Omental fat pad (tissue), 4 donors: Measurements from ENCODE around the gene DLK2. TPM values are rescaled to one million over a fixed set of nuclear protein-coding genes. Genes with fewer than 3 reads are reported as not detected.

Source experiments
- ATAC-seq: fragments of 150-250 bp; one replicate; pipeline ENCODE4 v1.9.1; 2016; ENCODE audit warnings: mild to moderate bottlenecking, moderate library complexity; ENCODE audit not compliant: low FRiP score
- DNase-seq: peaks from one replicate; pipeline ENCODE4 v3.0.0-alpha.2; 2019; ENCODE audit warnings: low spot score
- total RNA-seq, 4 donors: library from RNA; depleted of rRNA; stranded (reverse); fragments of >200 nt; gene quantifications; one replicate each; pipeline ENCODE4 v1.1.0, GENCODE V29; 2016
- TF ChIP-seq, protein P1 (sequence below), 3 donors: fragments of 450-650 bp; IDR thresholded peaks; one replicate each; pipeline ENCODE4 v1.5.1; 2016 to 2017; ENCODE audit warnings: antibody characterized with exemption in 3 of 3, mild to moderate bottlenecking in 3 of 3, moderate library complexity in 2 of 3

DLK2 gene
- total RNA-seq, 4 donors from 2014 or later = 1.1 to 1.5 (median 1.2) TPM; not detected in 1

DNA sequence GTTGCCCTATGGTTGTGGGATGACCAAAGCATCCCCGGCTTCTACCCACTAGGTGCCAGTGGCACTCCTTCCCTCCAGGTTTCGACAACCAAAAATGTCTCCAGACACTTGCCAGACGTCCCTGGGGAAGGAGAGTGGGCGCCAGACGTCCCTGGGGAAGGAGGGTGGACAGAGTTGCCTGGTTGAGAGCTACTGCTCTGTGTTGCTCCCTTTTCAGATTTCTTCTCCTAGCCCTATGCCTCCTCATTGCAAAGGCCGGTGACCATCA lies 41.7 kb upstream of the DLK2 start:
- DNase-seq = no peak
- TF ChIP-seq, protein P1, sequence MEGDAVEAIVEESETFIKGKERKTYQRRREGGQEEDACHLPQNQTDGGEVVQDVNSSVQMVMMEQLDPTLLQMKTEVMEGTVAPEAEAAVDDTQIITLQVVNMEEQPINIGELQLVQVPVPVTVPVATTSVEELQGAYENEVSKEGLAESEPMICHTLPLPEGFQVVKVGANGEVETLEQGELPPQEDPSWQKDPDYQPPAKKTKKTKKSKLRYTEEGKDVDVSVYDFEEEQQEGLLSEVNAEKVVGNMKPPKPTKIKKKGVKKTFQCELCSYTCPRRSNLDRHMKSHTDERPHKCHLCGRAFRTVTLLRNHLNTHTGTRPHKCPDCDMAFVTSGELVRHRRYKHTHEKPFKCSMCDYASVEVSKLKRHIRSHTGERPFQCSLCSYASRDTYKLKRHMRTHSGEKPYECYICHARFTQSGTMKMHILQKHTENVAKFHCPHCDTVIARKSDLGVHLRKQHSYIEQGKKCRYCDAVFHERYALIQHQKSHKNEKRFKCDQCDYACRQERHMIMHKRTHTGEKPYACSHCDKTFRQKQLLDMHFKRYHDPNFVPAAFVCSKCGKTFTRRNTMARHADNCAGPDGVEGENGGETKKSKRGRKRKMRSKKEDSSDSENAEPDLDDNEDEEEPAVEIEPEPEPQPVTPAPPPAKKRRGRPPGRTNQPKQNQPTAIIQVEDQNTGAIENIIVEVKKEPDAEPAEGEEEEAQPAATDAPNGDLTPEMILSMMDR (IDR thresholded peaks at IDR 0.05) = no peak
- ATAC-seq = no peak

DNA sequence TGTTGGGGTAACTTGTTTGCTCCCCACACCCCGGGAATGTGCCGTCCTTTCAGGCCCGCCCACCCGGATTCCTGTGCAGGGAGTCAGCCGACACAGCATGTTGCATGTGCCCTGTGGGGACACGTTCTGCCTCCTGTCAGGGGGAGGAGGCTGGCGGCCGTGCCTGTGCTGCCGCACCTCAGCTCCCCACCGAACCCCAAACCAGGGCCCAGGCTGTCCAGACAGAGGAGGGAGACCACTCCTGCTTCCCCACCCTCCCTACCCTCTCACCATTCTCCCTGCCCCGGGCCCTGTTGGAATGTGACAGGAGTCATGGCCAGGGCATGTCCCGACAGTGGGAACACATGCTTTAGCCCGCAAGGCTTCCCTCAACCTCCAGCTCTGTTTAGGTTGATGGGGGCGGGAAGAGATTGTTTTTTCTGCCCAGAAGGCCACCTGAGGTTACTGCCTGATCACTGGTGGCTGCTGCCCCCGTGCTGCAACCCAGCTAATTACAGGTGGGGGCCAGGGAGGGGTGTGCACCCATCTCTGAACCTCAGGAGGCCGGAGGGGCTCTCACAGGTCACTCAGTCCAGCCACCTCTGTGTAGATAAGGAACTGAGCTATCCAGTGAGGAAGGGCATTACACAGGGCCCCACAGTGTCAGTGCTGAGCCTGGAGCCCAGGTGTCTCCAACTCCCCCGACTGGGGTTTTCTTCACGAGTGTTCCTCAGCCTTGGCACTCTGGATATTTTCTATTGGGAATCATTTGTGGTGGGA lies 41.2 kb upstream of the DLK2 start:
- peak; percentile 26 for ATAC-seq
- TF ChIP-seq, protein P1 (IDR thresholded peaks at IDR 0.05) = no peak
- no peak for DNase-seq

DNA sequence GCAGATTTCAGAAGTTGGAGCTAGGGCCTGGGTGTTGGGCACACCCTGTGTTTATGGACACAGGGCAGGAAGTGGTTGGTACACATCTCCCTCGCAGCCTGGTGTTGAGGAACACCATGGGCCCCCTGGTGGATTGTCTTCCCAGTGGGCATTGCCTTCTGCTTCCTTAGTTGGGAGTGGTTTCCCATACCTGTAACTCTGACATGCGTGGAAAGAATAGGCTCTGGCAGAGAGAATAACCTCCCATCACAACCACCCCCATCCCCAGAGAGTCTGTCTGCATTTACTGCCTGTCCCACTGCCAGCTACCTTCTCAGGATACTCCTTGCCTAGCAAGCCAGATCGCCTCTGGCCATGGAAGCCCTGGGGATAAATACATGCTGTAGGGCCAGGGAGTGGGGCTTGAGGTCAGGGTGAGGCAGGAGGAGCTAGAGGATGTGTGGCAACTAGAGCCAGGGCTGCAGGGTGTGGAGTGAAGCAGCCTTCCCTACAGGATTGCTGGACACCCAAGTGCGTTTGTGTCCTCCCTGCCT lies 40.1 kb upstream of the DLK2 start:
- no peak for DNase-seq
- ATAC-seq = no peak
- TF ChIP-seq, protein P1 (IDR thresholded peaks at IDR 0.05) = no peak

DNA sequence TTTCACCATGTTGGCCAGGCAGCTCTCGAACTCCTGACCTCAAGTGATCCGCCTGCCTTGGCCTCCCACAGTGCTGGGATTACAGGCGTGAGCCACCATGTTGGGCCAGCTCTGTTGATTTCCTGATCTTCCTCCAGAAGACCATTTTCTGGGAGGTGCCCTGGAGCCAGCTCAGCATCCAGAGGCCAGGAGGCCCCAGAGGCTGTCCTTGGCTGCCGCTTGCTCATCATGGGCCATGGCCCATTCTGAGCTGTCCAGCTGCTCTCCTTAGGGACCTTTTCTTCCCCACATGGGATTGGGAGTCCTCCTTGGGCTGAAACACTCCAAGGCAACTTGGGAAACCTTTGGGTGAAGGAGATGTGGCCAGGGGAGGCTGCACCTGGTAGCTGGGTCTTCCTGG lies 39.4 kb upstream of the DLK2 start:
- TF ChIP-seq, protein P1 (IDR thresholded peaks at IDR 0.05) = no peak
- ATAC-seq (no peak), DNase-seq (no peak)

DNA sequence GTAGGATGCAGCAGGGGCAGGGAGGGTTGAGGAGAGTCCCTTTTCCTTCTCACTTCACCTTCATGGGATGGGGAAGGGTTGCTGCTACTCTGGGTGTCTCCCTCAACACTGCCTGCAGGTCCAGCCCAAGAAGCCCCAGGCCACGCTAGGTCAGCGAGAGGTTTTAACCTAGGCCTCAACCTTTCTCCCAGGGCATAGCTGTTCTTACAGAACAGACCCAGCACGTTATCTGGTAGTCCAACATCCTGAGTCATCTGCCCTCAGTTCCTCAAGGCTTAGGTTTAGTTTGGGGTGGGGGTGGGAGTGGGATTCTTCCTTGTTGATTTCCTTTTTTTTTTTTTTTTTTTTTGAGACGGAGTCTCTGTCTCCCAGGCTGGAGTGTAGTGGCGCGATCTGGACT lies 39.0 kb upstream of the DLK2 start:
- TF ChIP-seq, protein P1 (IDR thresholded peaks at IDR 0.05) = no peak
- no peak for DNase-seq

DNA sequence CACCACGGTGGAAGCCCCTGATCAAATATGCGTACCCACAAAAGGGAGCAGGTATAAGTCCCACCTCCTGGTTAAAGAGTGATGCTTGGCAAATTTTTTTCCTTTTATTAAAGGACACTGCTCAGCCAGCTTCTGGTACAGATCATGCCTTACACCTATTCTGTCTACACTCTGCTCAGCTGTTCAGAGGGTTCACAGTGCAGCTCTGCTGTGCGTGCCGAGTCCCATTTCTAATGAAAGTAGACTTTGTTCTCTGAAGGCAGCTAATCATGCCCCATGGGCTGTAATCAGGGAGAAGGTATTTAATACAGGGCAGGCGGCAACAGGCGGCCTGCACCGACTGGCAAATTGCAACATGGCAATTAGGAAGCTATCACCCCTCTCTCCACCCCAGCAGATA lies 38.5 kb upstream of the DLK2 start:
- DNase-seq (no peak), ATAC-seq (no peak)
- TF ChIP-seq, protein P1 (IDR thresholded peaks at IDR 0.05) = no peak

More for the DNA sequence above, 39.0 kb upstream of the DLK2 start:
- ATAC-seq = no peak

DNA sequence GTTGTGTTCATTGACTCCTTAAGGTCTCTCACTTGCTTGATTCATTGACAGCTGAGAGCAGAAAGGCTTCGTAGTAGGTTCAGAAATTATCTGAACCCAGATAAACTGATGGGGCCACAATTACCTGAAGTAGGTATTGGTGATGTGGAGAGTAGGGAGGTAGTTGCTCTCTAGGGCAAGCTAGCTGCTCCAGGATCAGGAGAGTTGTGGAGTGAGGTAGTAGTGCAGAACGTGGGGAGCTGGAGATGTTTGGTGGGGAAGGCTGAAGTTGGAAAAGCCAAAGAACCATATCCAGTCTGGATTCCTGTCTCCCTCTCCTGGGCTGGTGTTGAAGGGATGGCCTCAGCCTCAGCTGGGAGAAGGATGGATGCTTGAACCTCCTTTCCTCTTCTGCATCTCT lies 37.9 kb upstream of the DLK2 start:
- DNase-seq = no peak

More for the DNA sequence above, 37.9 kb upstream of the DLK2 start:
- TF ChIP-seq, protein P1 (IDR thresholded peaks at IDR 0.05) = no peak
- no peak for ATAC-seq
